ENCODE results near the gene ZNF219.

DNA sequence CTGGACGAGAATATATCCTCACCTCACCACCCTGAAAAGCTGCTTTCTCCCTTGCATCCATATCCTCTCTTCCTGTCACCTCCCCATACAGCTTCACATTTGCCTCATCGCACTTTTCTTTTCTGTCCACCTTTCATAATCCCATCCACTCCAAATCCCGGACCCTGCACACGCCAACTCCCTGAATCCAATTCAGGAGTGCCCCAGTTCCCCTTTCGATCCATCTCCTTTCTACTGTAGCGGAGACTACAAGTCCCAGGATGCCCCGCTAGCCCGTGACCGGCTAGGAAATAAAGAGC, 4.9 kb upstream of the ZNF219 start:
- no peak for TF ChIP-seq RAD21 (conservative IDR thresholded peaks at IDR 0.05)
- TF ChIP-seq, protein P1, sequence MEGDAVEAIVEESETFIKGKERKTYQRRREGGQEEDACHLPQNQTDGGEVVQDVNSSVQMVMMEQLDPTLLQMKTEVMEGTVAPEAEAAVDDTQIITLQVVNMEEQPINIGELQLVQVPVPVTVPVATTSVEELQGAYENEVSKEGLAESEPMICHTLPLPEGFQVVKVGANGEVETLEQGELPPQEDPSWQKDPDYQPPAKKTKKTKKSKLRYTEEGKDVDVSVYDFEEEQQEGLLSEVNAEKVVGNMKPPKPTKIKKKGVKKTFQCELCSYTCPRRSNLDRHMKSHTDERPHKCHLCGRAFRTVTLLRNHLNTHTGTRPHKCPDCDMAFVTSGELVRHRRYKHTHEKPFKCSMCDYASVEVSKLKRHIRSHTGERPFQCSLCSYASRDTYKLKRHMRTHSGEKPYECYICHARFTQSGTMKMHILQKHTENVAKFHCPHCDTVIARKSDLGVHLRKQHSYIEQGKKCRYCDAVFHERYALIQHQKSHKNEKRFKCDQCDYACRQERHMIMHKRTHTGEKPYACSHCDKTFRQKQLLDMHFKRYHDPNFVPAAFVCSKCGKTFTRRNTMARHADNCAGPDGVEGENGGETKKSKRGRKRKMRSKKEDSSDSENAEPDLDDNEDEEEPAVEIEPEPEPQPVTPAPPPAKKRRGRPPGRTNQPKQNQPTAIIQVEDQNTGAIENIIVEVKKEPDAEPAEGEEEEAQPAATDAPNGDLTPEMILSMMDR (IDR thresholded peaks at IDR 0.05; ENCODE audit: poor library complexity, severe bottlenecking): no peak
- TF ChIP-seq, protein P2, sequence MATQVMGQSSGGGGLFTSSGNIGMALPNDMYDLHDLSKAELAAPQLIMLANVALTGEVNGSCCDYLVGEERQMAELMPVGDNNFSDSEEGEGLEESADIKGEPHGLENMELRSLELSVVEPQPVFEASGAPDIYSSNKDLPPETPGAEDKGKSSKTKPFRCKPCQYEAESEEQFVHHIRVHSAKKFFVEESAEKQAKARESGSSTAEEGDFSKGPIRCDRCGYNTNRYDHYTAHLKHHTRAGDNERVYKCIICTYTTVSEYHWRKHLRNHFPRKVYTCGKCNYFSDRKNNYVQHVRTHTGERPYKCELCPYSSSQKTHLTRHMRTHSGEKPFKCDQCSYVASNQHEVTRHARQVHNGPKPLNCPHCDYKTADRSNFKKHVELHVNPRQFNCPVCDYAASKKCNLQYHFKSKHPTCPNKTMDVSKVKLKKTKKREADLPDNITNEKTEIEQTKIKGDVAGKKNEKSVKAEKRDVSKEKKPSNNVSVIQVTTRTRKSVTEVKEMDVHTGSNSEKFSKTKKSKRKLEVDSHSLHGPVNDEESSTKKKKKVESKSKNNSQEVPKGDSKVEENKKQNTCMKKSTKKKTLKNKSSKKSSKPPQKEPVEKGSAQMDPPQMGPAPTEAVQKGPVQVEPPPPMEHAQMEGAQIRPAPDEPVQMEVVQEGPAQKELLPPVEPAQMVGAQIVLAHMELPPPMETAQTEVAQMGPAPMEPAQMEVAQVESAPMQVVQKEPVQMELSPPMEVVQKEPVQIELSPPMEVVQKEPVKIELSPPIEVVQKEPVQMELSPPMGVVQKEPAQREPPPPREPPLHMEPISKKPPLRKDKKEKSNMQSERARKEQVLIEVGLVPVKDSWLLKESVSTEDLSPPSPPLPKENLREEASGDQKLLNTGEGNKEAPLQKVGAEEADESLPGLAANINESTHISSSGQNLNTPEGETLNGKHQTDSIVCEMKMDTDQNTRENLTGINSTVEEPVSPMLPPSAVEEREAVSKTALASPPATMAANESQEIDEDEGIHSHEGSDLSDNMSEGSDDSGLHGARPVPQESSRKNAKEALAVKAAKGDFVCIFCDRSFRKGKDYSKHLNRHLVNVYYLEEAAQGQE (IDR thresholded peaks at IDR 0.05; ENCODE audit: borderline replicate concordance): no peak
- TF ChIP-seq EZH2 (IDR thresholded peaks at IDR 0.05; ENCODE audit: borderline replicate concordance, insufficient read depth, low read length, poor library complexity, severe bottlenecking): no peak

Data from neural cell (in vitro differentiated cells).